GM23248 (cell line): Measurements from ENCODE around the gene NEXMIF. TPM values are rescaled to one million over a fixed set of nuclear protein-coding genes. Genes with fewer than 3 reads are reported as not detected.

Experiments
- DNase-seq: peaks from one replicate; pipeline ENCODE4 v3.0.0-alpha.2; 2015
- H2AFZ ChIP-seq: fragments of 200-600 bp; sonication (generic); 2 replicates; pipeline ENCODE4 v1.6.1; 2016; ENCODE audit warnings: antibody characterized with exemption
- H3F3A ChIP-seq: fragments of 200-600 bp; sonication (generic); 2 replicates; pipeline ENCODE4 v1.6.1; 2016; ENCODE audit warnings: mild to moderate bottlenecking, antibody characterized with exemption, mixed run types; ENCODE audit not compliant: insufficient read depth
- H3K27ac ChIP-seq: fragments of 200-600 bp; sonication (generic); 2 replicates; pipeline ENCODE4 v1.5.1; 2016; ENCODE audit warnings: mild to moderate bottlenecking
- H3K27me3 ChIP-seq: fragments of 200-600 bp; sonication (generic); replicated peaks from 2 replicates; pipeline ENCODE4 v1.6.1; 2016; ENCODE audit warnings: mild to moderate bottlenecking; ENCODE audit not compliant: insufficient read depth
- H3K36me3 ChIP-seq: fragments of 200-600 bp; sonication (generic); 2 replicates; pipeline ENCODE4 v1.6.1; 2016; ENCODE audit warnings: low read depth, mild to moderate bottlenecking
- H3K4me1 ChIP-seq: fragments of 200-600 bp; sonication (generic); 2 replicates; pipeline ENCODE4 v1.6.1; 2016; ENCODE audit warnings: mild to moderate bottlenecking; ENCODE audit not compliant: insufficient read depth
- H3K4me2 ChIP-seq: fragments of 200-600 bp; sonication (generic); one replicate; pipeline ENCODE4 v1.6.1; 2016; ENCODE audit warnings: mild to moderate bottlenecking; ENCODE audit not compliant: unreplicated experiment
- H3K4me3 ChIP-seq: fragments of 200-600 bp; sonication (generic); 2 replicates; pipeline ENCODE4 v1.5.1; 2016; ENCODE audit warnings: mild to moderate bottlenecking
- H3K79me2 ChIP-seq: fragments of 200-600 bp; sonication (generic); 2 replicates; pipeline ENCODE4 v1.6.1; 2016; ENCODE audit warnings: mild to moderate bottlenecking; ENCODE audit not compliant: insufficient read depth
- H3K9ac ChIP-seq: fragments of 200-600 bp; sonication (generic); 2 replicates; pipeline ENCODE4 v1.6.1; 2016; ENCODE audit warnings: mild to moderate bottlenecking
- H3K9me2 ChIP-seq: fragments of 200-600 bp; sonication (generic); 2 replicates; pipeline ENCODE4 v1.6.1; 2016; ENCODE audit warnings: mixed run types, mild to moderate bottlenecking, moderate library complexity; ENCODE audit not compliant: insufficient read depth
- H3K9me3 ChIP-seq: fragments of 200-600 bp; sonication (generic); one replicate; pipeline ENCODE4 v1.6.1; 2017; ENCODE audit warnings: low read depth
- H4K20me1 ChIP-seq: fragments of 200-600 bp; sonication (generic); 2 replicates; pipeline ENCODE4 v1.6.0; 2016; ENCODE audit not compliant: insufficient read depth
- EZH2 ChIP-seq: fragments of 200-600 bp; sonication (generic); IDR thresholded peaks from 2 replicates; pipeline ENCODE4 v1.6.1; 2018; ENCODE audit warnings: antibody characterized with exemption, mild to moderate bottlenecking; ENCODE audit not compliant: insufficient read depth, poor library complexity, severe bottlenecking
- EZH2phosphoT487 ChIP-seq: fragments of 200-600 bp; sonication (generic); IDR thresholded peaks from 2 replicates; pipeline ENCODE4 v1.6.1; 2018; ENCODE audit warnings: antibody characterized with exemption, moderate library complexity, mild to moderate bottlenecking, low read depth; ENCODE audit not compliant: insufficient read depth
- WGBS, 2 experiments: methylation state at CpG; one replicate each; pipeline ENCODE4 v1.1.6; 2015 to 2017; ENCODE audit warnings: low lambda C conversion rate in 2 of 2, low coverage in 1 of 2; ENCODE audit errors: missing lambda C conversion rate in 2 of 2; 5-methylcytosine and 5-hydroxymethylcytosine counted together
- in situ Hi-C: fragments of 300-500 bp; cut with MboI; formaldehyde crosslinking; loops from 2 replicates; pipeline ENCODE4 v1.15.0; 2020
- polyA plus RNA-seq: library from polyadenylated mRNA; unstranded; fragments of >200 nt; fragmentation: Nextera tagmentation; extraction: Ambion mirVana; gene quantifications from 2 replicates; pipeline ENCODE4 v1.2.1, GENCODE V29; 2016
- total RNA-seq: library from RNA; depleted of rRNA; stranded (reverse); fragments of >200 nt; shearing (Covaris generic); gene quantifications from 2 replicates; pipeline ENCODE4 v1.2.3, GENCODE V29; 2014

Gene NEXMIF
- total and polyA plus RNA-seq, 2 experiments from 2014 or later: not detected

GRCh38 chrX:74804574-74804973, 120.7 kb downstream of the NEXMIF start:
- Histone ChIP-seq H3K4me3 (no peak overlapping the region), H3K36me3 (no peaks in the 10 kb centered on the region), H3K4me1 (no peaks in the 10 kb centered on the region), H3K9me3 (no peaks in the 10 kb centered on the region), H4K20me1 (no peaks in the 10 kb centered on the region), H3K9ac (no peak overlapping the region), H3K79me2 (no peaks in the 10 kb centered on the region), H3K9me2 (no peaks in the 10 kb centered on the region), H3K27ac (no peak overlapping the region), H3K4me2 (no peak overlapping the region), H3F3A (no peaks in the 10 kb centered on the region), H3K27me3 (no peaks in the 10 kb centered on the region), H2AFZ (no peak overlapping the region)
- TF ChIP-seq EZH2 (no peak), EZH2phosphoT487 (no peak)
- in situ Hi-C loops: no loop called here
- DNase-seq: no peak
- WGBS, 2 experiments: 8 to 29% methylated on average over 2 to 5 of the region's 5 CpGs

DNA sequence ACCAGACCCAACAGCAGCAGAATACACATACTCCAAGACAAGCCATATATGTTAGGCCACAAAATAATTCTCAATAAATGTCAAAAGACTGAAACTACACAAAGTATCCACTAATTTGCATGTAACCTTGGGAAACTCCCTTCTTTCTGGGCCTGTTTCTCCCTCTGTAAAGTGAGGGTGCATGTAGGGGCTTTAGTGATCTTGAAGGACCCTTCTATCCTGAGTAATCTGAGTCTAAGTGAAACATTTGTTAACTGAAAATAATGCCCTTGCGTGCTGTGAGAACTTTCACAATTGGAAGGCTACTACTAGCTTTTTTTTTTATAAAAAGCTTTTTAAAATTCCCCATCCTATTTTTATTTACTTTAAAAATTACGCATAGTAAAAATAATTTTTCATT, 125.2 kb downstream of the NEXMIF start:
- H3K9me2 ChIP-seq: no peaks in the 10 kb centered on the region

DNA sequence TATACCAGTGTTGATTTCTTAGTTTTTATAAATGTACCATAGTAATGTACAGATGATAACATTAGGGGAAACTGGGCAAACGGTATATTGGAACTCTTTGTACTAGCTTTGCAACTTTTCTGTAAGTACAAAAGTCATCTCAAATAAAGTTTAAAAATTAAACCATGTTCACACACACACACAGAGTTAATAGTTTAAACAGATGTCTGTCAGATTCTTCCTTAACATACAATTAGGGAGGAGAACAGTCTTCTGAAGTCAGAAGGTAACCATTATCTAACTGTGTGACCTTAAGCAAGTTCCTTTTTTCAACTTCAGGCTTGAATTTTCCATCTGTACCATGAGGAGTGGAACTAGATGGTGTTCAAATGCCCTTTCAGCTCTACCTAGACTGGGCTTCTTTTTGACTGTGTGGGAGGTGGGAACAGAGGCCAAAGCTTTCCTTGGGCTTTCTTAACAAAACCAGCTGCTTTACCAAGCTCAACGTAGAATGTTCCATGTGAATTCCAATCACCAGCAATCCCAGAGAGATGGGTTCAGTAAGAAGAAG, 127.8 kb downstream of the NEXMIF start:
- Histone ChIP-seq H3K9me3 (no peaks in the 10 kb centered on the region), H3K79me2 (no peaks in the 10 kb centered on the region), H2AFZ (no peak overlapping the region), H3K4me1 (no peaks in the 10 kb centered on the region), H4K20me1 (no peaks in the 10 kb centered on the region), H3K9me2 (no peaks in the 10 kb centered on the region), H3K4me3 (no peak overlapping the region), H3K4me2 (no peak overlapping the region), H3K27ac (no peak overlapping the region), H3F3A (no peaks in the 10 kb centered on the region), H3K36me3 (no peaks in the 10 kb centered on the region), H3K9ac (no peak overlapping the region), H3K27me3 (no peaks in the 10 kb centered on the region)
- TF ChIP-seq EZH2phosphoT487: no peak
- TF ChIP-seq EZH2: no peak
- DNase-seq: no peak
- 12 to 16% methylated on average over 2 of the region's 2 CpGs for WGBS, 2 experiments
- in situ Hi-C loops: no loop called here

More for the DNA sequence above, 125.2 kb downstream of the NEXMIF start:
- no peaks in the 10 kb centered on the region for H3K4me1 ChIP-seq
- TF ChIP-seq EZH2phosphoT487 (no peak), EZH2 (no peak)
- H4K20me1 ChIP-seq: no peaks in the 10 kb centered on the region
- no peak for DNase-seq
- no peak overlapping the region for H3K4me2 ChIP-seq
- H3K9me3 ChIP-seq: no peaks in the 10 kb centered on the region
- H3K36me3 ChIP-seq: no peaks in the 10 kb centered on the region
- in situ Hi-C loops: no loop called here
- H3K9ac ChIP-seq: no peak overlapping the region
- 22 to 25% methylated on average over 2 of the region's 2 CpGs for WGBS, 2 experiments
- no peak overlapping the region for H2AFZ ChIP-seq
- H3K27ac ChIP-seq: no peak overlapping the region
- H3K27me3 ChIP-seq: no peaks in the 10 kb centered on the region
- H3K4me3 ChIP-seq: no peak overlapping the region
- no peaks in the 10 kb centered on the region for H3F3A ChIP-seq
- no peaks in the 10 kb centered on the region for H3K79me2 ChIP-seq

- Histone ChIP-seq H3K4me1 (no peaks in the 10 kb centered on the region), H4K20me1 (no peaks in the 10 kb centered on the region), H3K27me3 (no peaks in the 10 kb centered on the region), H3K9me2 (no peaks in the 10 kb centered on the region), H3K79me2 (no peaks in the 10 kb centered on the region), H3K4me2 (no peak overlapping the region), H3K27ac (no peak overlapping the region), H3K9me3 (no peaks in the 10 kb centered on the region), H3K36me3 (no peaks in the 10 kb centered on the region), H3F3A (no peaks in the 10 kb centered on the region), H3K9ac (no peak overlapping the region), H2AFZ (no peak overlapping the region), H3K4me3 (no peak overlapping the region)
- no peak for DNase-seq
- 0% methylated on average over 1 of the region's 1 CpG for WGBS, 2 experiments
- TF ChIP-seq EZH2: no peak
- no peak for TF ChIP-seq EZH2phosphoT487
- in situ Hi-C loops: no loop called here
Observed at GRCh38 chrX:74788545-74789086, 136.6 kb downstream of the NEXMIF start.

GRCh38 chrX:74784629-74785028, 140.6 kb downstream of the NEXMIF start:
- Histone ChIP-seq H3K4me3 (no peak overlapping the region), H3K27ac (no peak overlapping the region), H4K20me1 (no peaks in the 10 kb centered on the region), H2AFZ (no peak overlapping the region), H3F3A (no peaks in the 10 kb centered on the region), H3K4me2 (no peak overlapping the region), H3K27me3 (no peaks in the 10 kb centered on the region), H3K79me2 (no peaks in the 10 kb centered on the region), H3K9ac (no peak overlapping the region), H3K4me1 (no peaks in the 10 kb centered on the region), H3K9me2 (no peaks in the 10 kb centered on the region), H3K9me3 (no peaks in the 10 kb centered on the region), H3K36me3 (no peaks in the 10 kb centered on the region)
- WGBS, 2 experiments: 9 to 10% methylated on average over 3 of the region's 3 CpGs
- in situ Hi-C loops: no loop called here
- no peak for TF ChIP-seq EZH2
- TF ChIP-seq EZH2phosphoT487: no peak
- DNase-seq: no peak
